Kidney (tissue), 14 donors: ENCODE data around the gene CEP131. TPM values are rescaled to one million over a fixed set of nuclear protein-coding genes. Genes with fewer than 3 reads are reported as not detected.

Experiments
- DNase-seq, 5 donors: peaks; one replicate each; pipeline ENCODE4 v3.0.0-alpha.2; 2013 to 2020
- FAIRE-seq: peaks from 2 replicates; lab custom pipeline; 2012; peaks lifted over from hg19 to GRCh38; lab: Jason Lieb, UNC
- H3K27ac ChIP-seq, 2 donors: one replicate each; pipeline ENCODE4 v1.7.0; 2013; ENCODE audit warnings: low read depth in 2 of 2, low read length in 2 of 2, inconsistent platforms in 1 of 2
- H3K27me3 ChIP-seq: one replicate; pipeline ENCODE4 v1.7.1; 2013; ENCODE audit warnings: low read length, inconsistent platforms; ENCODE audit not compliant: control insufficient read depth, insufficient read depth
- H3K36me3 ChIP-seq, 3 donors: one replicate each; pipeline versions ENCODE4 v1.7.0 to v1.7.1; 2013; ENCODE audit warnings: low read length in 3 of 3, control low read depth in 1 of 3, inconsistent platforms in 1 of 3; ENCODE audit not compliant: insufficient read depth in 3 of 3, control insufficient read depth in 2 of 3
- H3K4me1 ChIP-seq, 3 donors: one replicate each; pipeline versions ENCODE4 v1.7.0 to v1.7.1; 2013; ENCODE audit warnings: low read length in 3 of 3, inconsistent platforms in 1 of 3, low read depth in 1 of 3; ENCODE audit not compliant: control insufficient read depth in 2 of 3, insufficient read depth in 2 of 3
- H3K4me3 ChIP-seq, 3 donors: one replicate each; pipeline versions ENCODE4 v1.7.0 to v1.8.1; 2013; ENCODE audit warnings: low read length in 3 of 3, control low read depth in 1 of 3, inconsistent platforms in 1 of 3
- H3K9ac ChIP-seq, 3 donors: one replicate each; pipeline versions ENCODE4 v1.7.0 to v1.7.1; 2013; ENCODE audit warnings: low read length in 3 of 3, control low read depth in 1 of 3, inconsistent platforms in 1 of 3
- H3K9me3 ChIP-seq, 3 donors: one replicate each; pipeline versions ENCODE4 v1.7.0 to v1.7.1; 2013; ENCODE audit warnings: low read length in 3 of 3, control low read depth in 1 of 3, inconsistent platforms in 1 of 3; ENCODE audit not compliant: control insufficient read depth in 2 of 3, insufficient read depth in 1 of 3
- intact Hi-C: fragments of 100-400 bp; cut with DNase I; formaldehyde crosslinking; loops from one replicate; pipeline ENCODE4 v1.11.1; 2022
- polyA plus RNA-seq: library from polyadenylated mRNA; stranded (reverse); fragments of 350-450 nt; fragmentation: Illumina TruSeq; extraction: RNeasy Lipid Tissue Mini Kit (QIAGEN cat#74804); gene quantifications from one replicate; pipeline ENCODE4 v1.2.3, GENCODE V29; 2014; ENCODE audit warnings: low read depth, low replicate concordance; ENCODE audit not compliant: insufficient read depth
- total RNA-seq: library from RNA; stranded (reverse); fragmentation: NEBNext Ultra II Directional; extraction: Animal tissue kit (Norgen Biotek cat#: 25700); gene quantifications from one replicate; pipeline ENCODE4 v1.2.1, GENCODE V29; 2021
- TF ChIP-seq, protein P1 (sequence below): IDR thresholded peaks from 3 replicates; pipeline ENCODE4 v1.5.1; 2012; ENCODE audit warnings: mild to moderate bottlenecking, moderate library complexity, borderline replicate concordance; ENCODE audit not compliant: insufficient read depth; ENCODE audit errors: extremely low read depth
- donor health status: control.
- donor health status: control.
- donor health status: control.
- donor health status: control.
- donor health status: control.
- donor health status: DM: yes; HTN: yes; CAD: no.
- donor health status: Normal renal cell carcinoma (clear cell type).

CEP131 gene
- total and polyA plus RNA-seq, 2 donors from 2014 or later, result 6.9 to 7.5 TPM

- Histone ChIP-seq H3K9ac (no peak overlapping the region), H3K36me3 (no peaks in the 10 kb centered on the region), H3K27ac (no peak overlapping the region), H3K4me3 (no peak overlapping the region), H3K4me1 (no peaks in the 10 kb centered on the region), H3K9me3 (no peaks in the 10 kb centered on the region), H3K27me3 (no peaks in the 10 kb centered on the region)
- TF ChIP-seq, protein P1, sequence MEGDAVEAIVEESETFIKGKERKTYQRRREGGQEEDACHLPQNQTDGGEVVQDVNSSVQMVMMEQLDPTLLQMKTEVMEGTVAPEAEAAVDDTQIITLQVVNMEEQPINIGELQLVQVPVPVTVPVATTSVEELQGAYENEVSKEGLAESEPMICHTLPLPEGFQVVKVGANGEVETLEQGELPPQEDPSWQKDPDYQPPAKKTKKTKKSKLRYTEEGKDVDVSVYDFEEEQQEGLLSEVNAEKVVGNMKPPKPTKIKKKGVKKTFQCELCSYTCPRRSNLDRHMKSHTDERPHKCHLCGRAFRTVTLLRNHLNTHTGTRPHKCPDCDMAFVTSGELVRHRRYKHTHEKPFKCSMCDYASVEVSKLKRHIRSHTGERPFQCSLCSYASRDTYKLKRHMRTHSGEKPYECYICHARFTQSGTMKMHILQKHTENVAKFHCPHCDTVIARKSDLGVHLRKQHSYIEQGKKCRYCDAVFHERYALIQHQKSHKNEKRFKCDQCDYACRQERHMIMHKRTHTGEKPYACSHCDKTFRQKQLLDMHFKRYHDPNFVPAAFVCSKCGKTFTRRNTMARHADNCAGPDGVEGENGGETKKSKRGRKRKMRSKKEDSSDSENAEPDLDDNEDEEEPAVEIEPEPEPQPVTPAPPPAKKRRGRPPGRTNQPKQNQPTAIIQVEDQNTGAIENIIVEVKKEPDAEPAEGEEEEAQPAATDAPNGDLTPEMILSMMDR, result no peak
- FAIRE-seq, result no peak
- DNase-seq, result peak in 1 of 5 donors; percentile 63
- intact Hi-C loops, result no loop called here
Measured at GRCh38 chr17:81170727-81171494, 51.9 kb downstream of the CEP131 start.

DNA sequence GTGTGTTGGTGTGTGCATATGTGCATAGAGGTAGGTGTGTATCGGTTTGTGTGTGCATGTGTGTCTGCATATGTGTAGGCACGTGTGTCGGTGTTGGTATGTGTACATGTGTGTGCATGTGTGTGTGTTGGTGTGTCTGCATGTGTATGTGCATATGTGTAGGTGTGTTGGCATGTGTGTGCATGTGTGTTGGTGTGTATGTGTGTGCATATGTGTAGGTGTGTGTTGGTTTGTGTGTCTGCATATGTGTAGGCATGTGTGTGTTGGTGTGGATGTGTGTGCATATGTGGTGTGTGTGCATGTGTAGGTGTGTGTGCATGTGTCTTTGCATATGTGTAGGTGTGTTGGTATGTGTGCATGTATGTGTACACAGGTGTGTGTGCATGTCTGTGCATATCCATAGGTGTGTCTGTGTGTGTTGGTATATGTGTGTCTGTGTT lies 52.9 kb downstream of the CEP131 start:
- Histone ChIP-seq H3K9ac (no peak overlapping the region), H3K4me3 (no peak overlapping the region), H3K27me3 (no peaks in the 10 kb centered on the region), H3K4me1 (no peaks in the 10 kb centered on the region), H3K36me3 (no peaks in the 10 kb centered on the region), H3K27ac (no peak overlapping the region), H3K9me3 (no peaks in the 10 kb centered on the region)
- DNase-seq (peak in 1 of 5 donors; percentile 1), FAIRE-seq (no peak)
- intact Hi-C loops, result no loop called here
- TF ChIP-seq, protein P1, result no peak

- Histone ChIP-seq H3K36me3 (no peaks in the 10 kb centered on the region), H3K27ac (no peak overlapping the region), H3K9ac (no peak overlapping the region), H3K27me3 (no peaks in the 10 kb centered on the region), H3K4me3 (no peak overlapping the region), H3K9me3 (no peaks in the 10 kb centered on the region), H3K4me1 (no peaks in the 10 kb centered on the region)
- intact Hi-C loops, result no loop called here
- FAIRE-seq (no peak), DNase-seq (peak in 1 of 5 donors; percentile 71)
- TF ChIP-seq, protein P1, result no peak
Measured at GRCh38 chr17:81167638-81168037, 55.1 kb downstream of the CEP131 start.

DNA sequence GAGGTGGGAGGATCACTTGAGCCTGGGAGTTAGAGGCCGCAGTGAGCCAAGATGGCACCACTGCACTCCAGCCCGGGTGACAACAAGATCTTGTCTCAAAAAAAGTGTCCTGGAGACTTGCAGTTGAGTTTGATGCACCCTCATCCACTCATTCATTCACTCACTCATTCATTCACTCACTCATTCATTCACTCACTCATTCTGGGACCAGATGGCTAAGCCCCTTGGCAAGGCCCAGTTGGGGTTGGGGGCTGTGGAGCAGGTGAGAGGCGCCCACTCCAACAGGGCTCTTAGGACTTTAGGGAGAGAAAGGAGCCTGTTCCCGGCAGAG lies 55.6 kb downstream of the CEP131 start:
- Histone ChIP-seq H3K36me3 (no peaks in the 10 kb centered on the region), H3K4me1 (no peaks in the 10 kb centered on the region), H3K9me3 (no peaks in the 10 kb centered on the region), H3K27me3 (no peaks in the 10 kb centered on the region), H3K9ac (no peak overlapping the region), H3K27ac (no peak overlapping the region), H3K4me3 (no peak overlapping the region)
- DNase-seq (no peak), FAIRE-seq (no peak)
- intact Hi-C loops, result no loop called here
- TF ChIP-seq, protein P1, result no peak
